ENCODE data around the gene TNN. TPM values are rescaled to one million over a fixed set of nuclear protein-coding genes. Genes with fewer than 3 reads are reported as not detected.
"Not testable (repeated sequence)": the region's sequence is repeated elsewhere in the genome, so short reads cannot be mapped to it uniquely, and the experiment has no call there.

Gene TNN
- total RNA-seq, 3 donors from 2014 or later: not detected

DNA sequence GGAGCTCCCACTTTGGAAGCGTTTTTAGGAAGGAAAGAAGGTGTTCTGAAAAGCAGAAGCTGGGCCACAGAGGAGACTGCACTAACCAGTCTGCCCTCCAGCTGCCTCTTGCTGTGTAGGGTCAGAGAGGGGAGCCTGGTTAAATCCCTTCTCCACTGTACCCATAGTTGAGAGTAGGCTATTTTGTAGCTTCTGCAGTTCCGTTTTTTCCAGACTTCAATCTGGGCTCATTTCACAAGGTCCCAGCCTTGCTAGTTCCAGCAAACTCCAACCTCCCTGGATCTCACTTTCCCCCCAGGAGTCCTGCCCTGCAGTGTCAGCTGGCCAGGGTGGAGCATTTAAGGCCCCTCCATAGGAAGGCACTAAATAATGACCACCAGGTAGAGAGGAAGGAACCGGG lies 11.0 kb downstream of the TNN start:
- Mint-ChIP-seq H3K27me3 (ENCODE audit: low read depth) (peaks cover 9% of the 10 kb centered on the region), H3K9me3 (no peaks in the 10 kb centered on the region), H3K36me3 (ENCODE audit: insufficient read depth) (no peaks in the 10 kb centered on the region), H3K4me3 (no peak overlapping the region), H3K4me1 (ENCODE audit: low read depth) (no peaks in the 10 kb centered on the region)
- no peak for ATAC-seq
- DNase-seq: no peak

DNA sequence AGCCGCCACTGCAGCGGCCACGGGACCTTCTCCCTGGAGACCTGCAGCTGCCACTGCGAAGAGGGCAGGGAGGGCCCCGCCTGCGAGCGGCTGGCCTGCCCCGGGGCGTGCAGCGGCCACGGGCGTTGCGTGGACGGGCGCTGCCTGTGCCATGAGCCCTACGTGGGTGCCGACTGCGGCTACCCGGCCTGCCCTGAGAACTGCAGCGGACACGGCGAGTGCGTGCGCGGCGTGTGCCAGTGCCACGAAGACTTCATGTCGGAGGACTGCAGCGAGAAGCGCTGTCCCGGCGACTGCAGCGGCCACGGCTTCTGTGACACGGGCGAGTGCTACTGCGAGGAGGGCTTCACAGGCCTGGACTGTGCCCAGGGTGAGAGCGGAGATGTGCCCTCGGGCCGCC lies 11.7 kb downstream of the TNN start:
- Mint-ChIP-seq H3K36me3 (ENCODE audit: insufficient read depth) (no peaks in the 10 kb centered on the region), H3K27me3 (ENCODE audit: low read depth) (peaks cover 5% of the 10 kb centered on the region), H3K4me3 (no peak overlapping the region), H3K9me3 (no peaks in the 10 kb centered on the region), H3K4me1 (ENCODE audit: low read depth) (no peaks in the 10 kb centered on the region)
- DNase-seq (no peak), ATAC-seq (no peak)

DNA sequence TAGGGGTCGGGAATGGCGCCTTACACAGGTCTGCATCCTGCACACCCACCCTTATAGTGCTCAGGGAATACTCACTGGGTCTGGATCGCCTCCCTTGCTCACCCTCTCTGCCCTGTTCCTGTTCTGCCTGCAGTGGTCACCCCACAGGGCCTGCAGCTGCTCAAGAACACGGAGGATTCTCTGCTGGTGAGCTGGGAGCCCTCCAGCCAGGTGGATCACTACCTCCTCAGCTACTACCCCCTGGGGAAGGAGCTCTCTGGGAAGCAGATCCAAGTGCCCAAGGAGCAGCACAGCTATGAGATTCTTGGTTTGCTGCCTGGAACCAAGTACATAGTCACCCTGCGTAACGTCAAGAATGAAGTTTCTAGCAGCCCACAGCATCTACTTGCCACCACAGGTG lies 12.4 kb downstream of the TNN start:
- no peak overlapping the region for H3K4me3 Mint-ChIP-seq
- H3K9me3 Mint-ChIP-seq: no peaks in the 10 kb centered on the region
- peaks cover 2% of the 10 kb centered on the region for H3K27me3 Mint-ChIP-seq (ENCODE audit: low read depth)
- ATAC-seq: no peak
- H3K36me3 Mint-ChIP-seq (ENCODE audit: insufficient read depth): no peaks in the 10 kb centered on the region
- DNase-seq: no peak
- no peaks in the 10 kb centered on the region for H3K4me1 Mint-ChIP-seq (ENCODE audit: low read depth)

DNA sequence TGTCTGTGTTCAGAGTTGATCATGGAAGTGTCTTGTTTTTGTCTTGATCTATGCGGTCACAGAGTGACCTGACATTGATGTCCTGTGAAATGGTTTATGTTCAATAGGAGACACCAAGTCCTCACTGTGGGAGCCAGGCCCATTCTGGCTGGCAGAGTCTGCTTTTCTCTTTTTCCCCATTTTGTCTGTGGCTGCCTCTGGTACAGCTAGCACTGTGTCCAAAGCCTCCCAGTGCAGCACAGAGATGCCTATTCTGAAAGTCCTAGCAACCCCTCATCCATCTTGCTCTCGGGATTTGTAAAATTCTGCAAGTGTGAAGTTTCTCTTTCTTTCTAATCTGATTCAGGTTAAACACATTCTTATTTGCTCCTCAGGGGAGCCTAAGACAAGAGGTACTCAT lies 14.3 kb downstream of the TNN start:
- Mint-ChIP-seq H3K27me3 (ENCODE audit: low read depth) (peaks cover 2% of the 10 kb centered on the region), H3K4me1 (ENCODE audit: low read depth) (no peaks in the 10 kb centered on the region), H3K9me3 (no peaks in the 10 kb centered on the region), H3K4me3 (no peak overlapping the region), H3K36me3 (ENCODE audit: insufficient read depth) (no peaks in the 10 kb centered on the region)
- no peak for ATAC-seq
- DNase-seq: no peak

DNA sequence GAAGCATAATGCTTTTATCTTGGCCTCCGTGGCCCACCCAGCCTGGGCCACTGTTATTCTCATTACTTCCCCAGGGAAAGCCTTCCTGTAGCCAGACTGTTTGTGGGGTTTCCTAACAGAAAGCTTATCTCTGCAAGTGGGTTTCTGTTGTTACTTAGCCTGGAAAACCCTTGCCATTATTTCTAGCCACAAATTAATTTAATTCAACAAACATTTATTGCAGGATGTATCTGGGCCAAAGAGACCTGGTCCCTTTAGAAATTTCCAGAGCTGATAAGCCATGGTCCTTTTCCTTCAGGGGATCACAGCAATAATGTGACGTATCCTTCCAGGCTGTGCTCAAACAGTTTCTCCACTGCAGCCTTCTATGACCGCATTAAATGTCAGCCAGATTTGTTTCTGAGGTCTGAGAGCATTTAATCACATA lies 20.9 kb downstream of the TNN start:
- Mint-ChIP-seq H3K36me3 (ENCODE audit: insufficient read depth) (no peaks in the 10 kb centered on the region), H3K4me1 (ENCODE audit: low read depth) (no peaks in the 10 kb centered on the region), H3K4me3 (no peak overlapping the region), H3K27me3 (ENCODE audit: low read depth) (no peaks in the 10 kb centered on the region), H3K9me3 (no peaks in the 10 kb centered on the region)
- DNase-seq (no peak), ATAC-seq (no peak)

DNA sequence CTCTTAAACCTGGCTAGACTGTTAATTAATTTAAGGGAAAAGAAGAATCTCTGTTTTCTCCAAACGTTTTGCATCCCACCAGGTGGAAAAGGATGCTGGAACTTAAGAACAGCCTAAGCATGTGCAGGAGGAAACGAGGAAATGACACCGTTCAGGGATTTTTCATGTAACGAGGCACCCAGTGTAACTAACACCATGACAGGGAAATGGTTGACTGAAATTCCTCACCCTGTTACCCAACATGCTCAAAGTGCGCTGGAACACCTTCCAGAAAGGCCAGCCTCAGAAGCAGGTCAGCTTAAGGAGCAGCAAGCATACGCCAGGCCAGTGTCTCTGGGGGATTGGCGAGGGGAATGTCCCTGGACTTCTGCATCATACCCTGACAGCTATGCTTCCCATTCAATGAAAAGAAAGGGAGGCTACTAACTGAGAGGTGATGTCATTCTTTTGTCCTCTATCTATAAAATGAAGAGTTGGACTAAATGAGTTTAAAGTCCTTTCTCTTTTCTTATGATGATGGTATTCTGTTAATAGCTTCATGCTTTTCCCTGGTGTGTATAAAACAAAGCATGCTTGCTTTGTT lies 21.6 kb downstream of the TNN start:
- no peak for DNase-seq
- Mint-ChIP-seq H3K9me3 (no peaks in the 10 kb centered on the region), H3K36me3 (ENCODE audit: insufficient read depth) (no peaks in the 10 kb centered on the region), H3K27me3 (ENCODE audit: low read depth) (no peaks in the 10 kb centered on the region), H3K4me1 (ENCODE audit: low read depth) (no peaks in the 10 kb centered on the region), H3K4me3 (no peak overlapping the region)
- no peak for ATAC-seq

DNA sequence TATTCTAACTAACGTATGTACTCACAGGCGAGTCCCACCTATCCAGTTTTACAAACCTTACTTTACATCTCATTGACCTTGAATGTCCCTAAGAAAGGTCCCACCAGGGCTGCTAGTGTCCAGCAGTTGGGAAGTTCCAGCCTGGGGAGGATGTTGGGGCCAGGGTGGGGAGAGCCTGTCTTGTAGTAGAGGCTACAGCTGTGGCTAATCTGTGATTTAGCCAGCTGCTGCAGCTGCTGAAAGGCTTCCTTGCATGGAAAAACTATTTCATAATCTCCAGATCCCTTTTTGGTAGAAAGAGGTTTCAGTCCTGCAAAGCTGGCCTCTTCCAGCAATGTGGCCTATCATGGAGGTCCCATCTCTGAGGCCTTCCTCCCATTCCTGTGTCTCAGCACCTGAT lies 23.1 kb downstream of the TNN start:
- ATAC-seq (no peak), DNase-seq (no peak)
- H3K9me3 Mint-ChIP-seq: no peaks in the 10 kb centered on the region
- H3K4me3 Mint-ChIP-seq: no peak overlapping the region
- no peaks in the 10 kb centered on the region for H3K4me1 Mint-ChIP-seq (ENCODE audit: low read depth)
- peaks cover 2% of the 10 kb centered on the region for H3K27me3 Mint-ChIP-seq (ENCODE audit: low read depth)
- no peaks in the 10 kb centered on the region for H3K36me3 Mint-ChIP-seq (ENCODE audit: insufficient read depth)

DNA sequence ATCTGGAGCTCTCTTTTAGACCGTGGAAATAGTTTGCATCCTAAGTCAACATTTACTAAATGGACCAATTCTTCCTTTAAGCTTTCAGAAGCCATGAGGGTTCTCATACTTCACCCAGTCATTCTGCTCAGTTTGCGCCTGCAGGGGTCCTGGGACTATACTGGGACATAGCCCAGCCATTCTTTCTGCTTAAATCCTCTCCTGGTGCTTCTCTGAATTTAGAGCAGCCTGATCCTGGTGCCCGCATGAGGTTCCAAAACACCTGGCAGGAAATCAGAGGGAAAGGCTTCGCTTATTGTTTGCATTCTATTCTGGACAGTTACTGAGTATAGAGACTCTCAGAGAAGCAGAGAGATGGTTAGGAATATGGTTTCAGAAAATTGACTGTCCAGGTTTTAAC lies 27.0 kb downstream of the TNN start:
- H3K9me3 Mint-ChIP-seq: no peaks in the 10 kb centered on the region
- H3K27me3 Mint-ChIP-seq (ENCODE audit: low read depth): peaks cover 2% of the 10 kb centered on the region
- H3K4me1 Mint-ChIP-seq (ENCODE audit: low read depth): no peaks in the 10 kb centered on the region
- DNase-seq (no peak), ATAC-seq (no peak)
- no peak overlapping the region for H3K4me3 Mint-ChIP-seq
- no peaks in the 10 kb centered on the region for H3K36me3 Mint-ChIP-seq (ENCODE audit: insufficient read depth)

DNA sequence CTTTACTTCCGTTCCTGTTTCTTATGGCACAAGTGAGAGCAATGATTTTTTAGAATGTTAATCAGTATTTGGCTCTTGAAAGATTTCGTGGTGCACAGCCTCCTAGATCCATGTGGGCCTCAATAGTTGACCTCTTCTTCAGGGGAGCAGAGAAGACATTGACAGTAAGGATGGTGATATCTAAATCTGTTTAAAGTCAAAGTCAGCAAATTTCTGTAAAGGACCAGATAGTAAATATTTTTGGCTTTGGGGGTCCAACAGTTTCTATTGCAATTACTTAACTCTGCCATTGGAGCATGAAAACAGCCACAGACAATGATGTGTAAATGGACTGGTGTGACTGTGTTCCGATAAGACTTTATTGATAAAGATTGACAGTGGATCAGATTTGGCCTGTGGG lies 27.4 kb downstream of the TNN start:
- peaks cover 2% of the 10 kb centered on the region for H3K27me3 Mint-ChIP-seq (ENCODE audit: low read depth)
- H3K9me3 Mint-ChIP-seq: no peaks in the 10 kb centered on the region
- no peak for DNase-seq
- H3K4me3 Mint-ChIP-seq: no peak overlapping the region
- no peaks in the 10 kb centered on the region for H3K4me1 Mint-ChIP-seq (ENCODE audit: low read depth)
- H3K36me3 Mint-ChIP-seq (ENCODE audit: insufficient read depth): no peaks in the 10 kb centered on the region
- ATAC-seq: no peak

DNA sequence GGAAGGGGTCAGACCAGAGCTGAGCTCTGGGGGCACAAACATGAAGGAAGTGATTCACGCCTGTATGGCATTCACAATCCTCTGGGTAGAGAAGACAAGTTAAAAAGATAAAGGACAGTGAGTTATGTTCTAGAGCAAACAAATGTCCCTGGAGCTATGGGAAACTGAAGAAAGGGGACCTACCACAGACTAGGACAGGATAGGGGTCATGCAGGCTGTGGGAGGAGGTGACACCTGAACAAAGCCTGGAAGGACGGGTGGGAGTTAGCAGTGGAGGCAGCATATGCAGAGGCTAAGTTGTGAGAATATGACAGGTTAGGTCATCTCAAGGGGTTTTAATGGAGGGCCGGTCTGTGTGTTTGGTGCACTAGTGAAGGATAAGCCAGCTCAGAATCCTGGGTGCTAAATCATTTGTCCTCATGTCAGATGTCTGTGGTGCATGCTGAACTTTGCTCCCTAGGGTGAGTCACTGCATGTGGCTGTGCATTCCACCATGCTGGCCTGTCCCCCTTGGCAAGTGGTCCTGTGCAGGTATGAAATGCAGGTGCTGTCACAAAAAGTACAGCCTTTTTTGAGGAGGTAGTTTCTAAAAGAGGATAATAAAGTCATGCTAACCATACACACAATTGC lies 28.5 kb downstream of the TNN start:
- H3K36me3 Mint-ChIP-seq (ENCODE audit: insufficient read depth): no peaks in the 10 kb centered on the region
- no peak for ATAC-seq
- H3K4me3 Mint-ChIP-seq: no peak overlapping the region
- DNase-seq: no peak
- no peaks in the 10 kb centered on the region for H3K9me3 Mint-ChIP-seq
- peaks cover 2% of the 10 kb centered on the region for H3K27me3 Mint-ChIP-seq (ENCODE audit: low read depth)
- H3K4me1 Mint-ChIP-seq (ENCODE audit: low read depth): no peaks in the 10 kb centered on the region

DNA sequence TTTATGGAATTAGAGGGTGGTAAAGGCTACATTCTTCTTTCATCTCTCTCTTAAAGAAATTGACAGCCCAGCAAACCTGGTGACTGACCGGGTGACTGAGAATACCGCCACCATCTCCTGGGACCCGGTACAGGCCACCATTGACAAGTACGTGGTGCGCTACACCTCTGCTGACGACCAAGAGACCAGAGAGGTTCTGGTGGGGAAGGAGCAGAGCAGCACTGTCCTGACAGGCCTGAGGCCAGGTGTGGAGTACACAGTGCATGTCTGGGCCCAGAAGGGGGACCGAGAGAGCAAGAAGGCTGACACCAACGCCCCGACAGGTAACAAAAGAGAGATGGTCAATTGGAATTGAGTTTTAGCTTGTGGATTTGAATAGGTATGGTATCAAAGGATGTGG lies 29.7 kb downstream of the TNN start:
- Mint-ChIP-seq H3K4me3 (no peak overlapping the region), H3K4me1 (ENCODE audit: low read depth) (no peaks in the 10 kb centered on the region)

DNA sequence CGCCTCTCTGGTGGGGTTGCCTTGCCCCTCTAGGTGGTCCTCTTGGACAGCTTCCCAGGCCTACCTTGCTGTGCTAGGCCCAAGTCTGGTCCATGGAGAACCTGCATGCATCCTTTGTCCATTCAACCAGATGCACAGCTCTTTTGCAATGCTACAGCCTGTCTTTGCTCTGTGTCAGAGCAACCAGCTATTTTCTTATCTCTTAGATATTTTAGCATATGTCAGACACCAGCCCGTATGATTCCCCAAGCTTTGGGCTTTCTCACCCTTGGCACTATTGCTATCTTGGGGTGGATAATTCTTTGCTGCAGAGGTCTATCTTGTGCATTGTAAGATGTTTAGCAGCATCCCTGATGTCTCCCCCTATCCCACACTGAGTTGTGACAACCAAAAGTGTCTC lies 32.3 kb downstream of the TNN start:
- Mint-ChIP-seq H3K4me3 (no peak overlapping the region), H3K27me3 (ENCODE audit: low read depth) (peaks cover 2% of the 10 kb centered on the region), H3K9me3 (no peaks in the 10 kb centered on the region), H3K4me1 (ENCODE audit: low read depth) (no peaks in the 10 kb centered on the region), H3K36me3 (ENCODE audit: insufficient read depth) (no peaks in the 10 kb centered on the region)
- ATAC-seq: no peak
- no peak for DNase-seq

More for the DNA sequence above, 29.7 kb downstream of the TNN start:
- DNase-seq (no peak), ATAC-seq (no peak)
- H3K36me3 Mint-ChIP-seq (ENCODE audit: insufficient read depth): no peaks in the 10 kb centered on the region
- H3K27me3 Mint-ChIP-seq (ENCODE audit: low read depth): peaks cover 2% of the 10 kb centered on the region
- no peaks in the 10 kb centered on the region for H3K9me3 Mint-ChIP-seq

DNA sequence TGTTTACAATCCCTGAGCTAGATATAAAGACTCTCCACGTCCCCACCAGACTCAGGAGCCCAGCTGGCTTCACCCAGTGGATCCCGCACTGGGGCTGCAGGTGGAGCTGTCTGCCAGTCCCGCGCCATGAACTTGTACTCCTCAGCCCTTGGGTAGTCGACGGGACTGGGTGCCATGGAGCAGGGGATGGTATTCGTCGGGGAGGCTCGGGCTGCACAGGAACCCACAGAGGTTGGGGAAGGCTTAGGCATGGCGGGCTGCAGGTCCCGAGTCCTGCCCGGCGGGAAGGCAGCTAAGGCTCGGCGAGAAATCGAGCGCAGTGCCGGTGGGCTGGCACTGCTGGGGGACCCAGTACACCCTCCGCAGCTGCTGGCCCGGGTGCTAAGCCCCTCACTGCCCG lies 34.5 kb downstream of the TNN start:
- ATAC-seq; H3K36me3 Mint-ChIP-seq (ENCODE audit: insufficient read depth); H3K9me3 Mint-ChIP-seq; H3K4me1 Mint-ChIP-seq (ENCODE audit: low read depth); H3K27me3 Mint-ChIP-seq (ENCODE audit: low read depth); DNase-seq; H3K4me3 Mint-ChIP-seq: not testable (repeated sequence)

DNA sequence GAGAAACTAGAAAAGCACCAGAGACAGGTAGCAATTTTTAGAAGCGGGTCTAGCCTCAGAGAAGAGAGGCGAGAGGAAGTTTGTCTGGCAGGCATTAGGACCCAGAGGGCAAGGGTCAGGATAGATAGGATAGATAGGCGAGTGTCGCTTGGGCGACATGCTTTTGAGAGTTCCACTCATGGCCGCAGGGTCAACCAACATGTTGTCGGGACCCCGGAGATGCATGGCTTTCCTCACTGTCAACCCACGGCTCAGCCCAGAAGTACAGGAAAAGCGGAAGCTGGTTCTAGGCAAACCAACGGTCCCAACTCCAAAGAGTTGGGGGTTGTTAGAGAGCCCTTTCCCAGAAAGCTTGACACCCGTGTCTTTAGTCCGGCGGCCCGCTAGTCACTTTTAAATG lies 38.9 kb downstream of the TNN start:
- not testable (repeated sequence) for H3K27me3 Mint-ChIP-seq (ENCODE audit: low read depth); ATAC-seq; DNase-seq; H3K4me1 Mint-ChIP-seq (ENCODE audit: low read depth); H3K36me3 Mint-ChIP-seq (ENCODE audit: insufficient read depth); H3K9me3 Mint-ChIP-seq; H3K4me3 Mint-ChIP-seq

DNA sequence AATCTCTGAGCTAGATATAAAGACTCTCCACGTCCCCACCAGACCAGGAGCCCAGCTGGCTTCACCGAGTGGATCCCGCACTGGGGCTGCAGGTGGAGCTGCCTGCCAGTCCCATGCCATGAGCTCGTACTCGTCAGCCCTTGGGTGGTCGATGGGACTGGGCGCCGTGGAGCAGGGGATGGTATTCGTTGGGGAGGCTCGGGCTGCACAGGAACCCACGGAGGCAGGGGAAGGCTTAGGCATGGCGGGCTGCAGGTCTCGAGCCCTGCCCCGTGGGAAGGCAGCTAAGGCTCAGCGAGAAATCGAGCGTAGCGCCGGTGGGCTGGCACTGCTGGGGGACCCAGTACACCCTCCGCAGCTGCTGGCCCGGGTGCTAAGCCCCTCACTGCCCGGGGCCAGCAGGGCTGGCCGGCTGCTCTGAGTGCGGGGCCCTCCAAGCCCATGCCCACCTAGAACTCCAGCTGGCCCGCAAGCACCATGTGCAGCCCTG lies 40.7 kb downstream of the TNN start:
- not testable (repeated sequence) for H3K9me3 Mint-ChIP-seq; H3K4me3 Mint-ChIP-seq; H3K27me3 Mint-ChIP-seq (ENCODE audit: low read depth); H3K36me3 Mint-ChIP-seq (ENCODE audit: insufficient read depth); ATAC-seq; H3K4me1 Mint-ChIP-seq (ENCODE audit: low read depth); DNase-seq
